K562 (cell line): ENCODE measurements around the gene LRMDA. TPM values are rescaled to one million over a fixed set of nuclear protein-coding genes. Genes with fewer than 3 reads are reported as not detected.

Source experiments
- ATAC-seq: fragments of 200-7000 bp; cut with Tn5 transposase; 3 replicates; pipeline ENCODE4 v1.9.1; 2020; ENCODE audit warnings: moderate library complexity
- BruUV-seq: library from RNA; stranded (reverse); fragments of 400-500 nt; replicated peaks from 2 replicates; lab custom pipeline; 2021; lab: Mats Ljungman, UMichigan
- CTCF ChIA-PET: fragments of 300-600 bp; formaldehyde crosslinking; extraction: SDS; loops from one replicate; lab custom pipeline; 2021; ENCODE audit warnings: low intra/inter-chr PET ratio; lab: Yijun Ruan, JAX
- POLR2A ChIA-PET: fragments of 300-600, 350-650 bp; sonication (Branson Sonifier 250); formaldehyde crosslinking; extraction: SDS; loops from one replicate; lab custom pipeline; 2021; ENCODE audit warnings: antibody characterized with exemption, inconsistent platforms; lab: Yijun Ruan, JAX
- DNase-seq, 4 experiments: peaks; one replicate each; pipeline versions ENCODE4 v3.0.0 to v3.0.0-alpha.2; 2011 to 2018; ENCODE audit warnings: low spot score in 3 of 4, mixed read lengths in 3 of 4; ENCODE audit errors: extremely low read depth in 1 of 4
- FAIRE-seq: peaks from 2 replicates; lab custom pipeline; 2011; peaks lifted over from hg19 to GRCh38; lab: Jason Lieb, UNC
- H2AFZ ChIP-seq: 2 replicates; pipeline ENCODE4 v1.6.0; 2011; ENCODE audit warnings: low read depth, low read length, control low read depth, inconsistent platforms
- H3K27ac ChIP-seq: fragments of 200-600 bp; 3 replicates; pipeline ENCODE4 v1.8.0; 2011; ENCODE audit warnings: low read depth, mild to moderate bottlenecking, control low read depth, inconsistent platforms, low read length, moderate library complexity, mixed read lengths; ENCODE audit errors: extremely low read depth
- H3K27me3 ChIP-seq, 2 experiments: fragments of 300-600 bp in 1 of 2; 2 replicates in 1 of 2; 3 replicates in 1 of 2; pipeline versions ENCODE4 v1.6.0 to v1.8.0; 2011; ENCODE audit warnings: inconsistent platforms in 2 of 2, low read length in 2 of 2, mild to moderate bottlenecking in 1 of 2, mixed read lengths in 1 of 2, moderate library complexity in 1 of 2; ENCODE audit not compliant: control insufficient read depth in 2 of 2, insufficient read depth in 2 of 2
- H3K36me3 ChIP-seq: fragments of 300-600 bp; 3 replicates; pipeline ENCODE4 v1.8.0; 2011; ENCODE audit warnings: mild to moderate bottlenecking, low read length, inconsistent platforms; ENCODE audit not compliant: control insufficient read depth, insufficient read depth
- H3K4me1 ChIP-seq, 2 experiments: fragments of 200-600 bp in 1 of 2; replicated peaks in 1 of 2; 2 replicates in 1 of 2; 3 replicates in 1 of 2; pipeline versions ENCODE4 v1.5.1 to v1.8.0; 2011; ENCODE audit warnings: inconsistent platforms in 2 of 2, low read length in 2 of 2, mild to moderate bottlenecking in 1 of 2, mixed read lengths in 1 of 2, moderate library complexity in 1 of 2; ENCODE audit not compliant: control insufficient read depth in 2 of 2, insufficient read depth in 2 of 2
- H3K4me2 ChIP-seq: 2 replicates; pipeline ENCODE4 v1.6.1; 2011; ENCODE audit warnings: low read length, control low read depth, inconsistent platforms, mixed read lengths; ENCODE audit not compliant: insufficient read depth
- H3K4me3 ChIP-seq: fragments of 200-600 bp; sonication (generic), shearing (Covaris generic); 2 replicates; pipeline ENCODE4 v1.5.1; 2016; ENCODE audit warnings: control low read depth, inconsistent platforms
- H3K79me2 ChIP-seq: fragments of 200-600 bp; 3 replicates; pipeline ENCODE4 v1.8.0; 2011; ENCODE audit warnings: low read length, inconsistent platforms; ENCODE audit not compliant: control insufficient read depth, insufficient read depth
- H3K9ac ChIP-seq, 2 experiments: 2 replicates each; pipeline versions ENCODE4 v1.6.0 to v1.6.1; 2011; ENCODE audit warnings: low read depth in 2 of 2, low read length in 2 of 2, control low read depth in 1 of 2, inconsistent platforms in 1 of 2, mild to moderate bottlenecking in 1 of 2, mixed read lengths in 1 of 2; ENCODE audit not compliant: insufficient read depth in 1 of 2
- H3K9me1 ChIP-seq: one replicate; pipeline ENCODE4 v1.6.0; 2011; ENCODE audit warnings: inconsistent platforms, mild to moderate bottlenecking, low read length, moderate library complexity; ENCODE audit not compliant: control insufficient read depth, insufficient read depth
- H3K9me3 ChIP-seq: replicated peaks from 2 replicates; pipeline ENCODE4 v1.5.1; 2011; ENCODE audit warnings: low read depth, low read length, inconsistent platforms; ENCODE audit not compliant: control insufficient read depth, insufficient read depth
- H4K20me1 ChIP-seq: replicated peaks from 2 replicates; pipeline ENCODE4 v1.6.1; 2011; ENCODE audit warnings: low read length, inconsistent platforms, mixed read lengths; ENCODE audit not compliant: control insufficient read depth, insufficient read depth
- CCAR2 ChIP-seq: fragments of 200-400 bp; formaldehyde crosslinking; IDR thresholded peaks from 2 replicates; pipeline ENCODE4 v1.6.1; 2017; ENCODE audit warnings: mild to moderate bottlenecking, low read depth, low read length
- CLOCK ChIP-seq: fragments of 250-450 bp; sonication (Bioruptor Pico); IDR thresholded peaks from 2 replicates; pipeline ENCODE4 v1.4.0; 2020; ENCODE audit warnings: mild to moderate bottlenecking, moderate library complexity, borderline replicate concordance
- E2F4 ChIP-seq: sonication (generic); formaldehyde crosslinking; IDR thresholded peaks from 2 replicates; pipeline ENCODE4 v1.8.0; 2022; ENCODE audit warnings: mild to moderate bottlenecking, low read depth, missing genetic modification reagents
- FOS ChIP-seq: IDR thresholded peaks from 3 replicates; pipeline ENCODE4 v1.6.1; 2011; ENCODE audit not compliant: insufficient read length; ENCODE audit errors: extremely low read depth
- KLF6 ChIP-seq: fragments of 250-450 bp; sonication (Bioruptor Pico); IDR thresholded peaks from 2 replicates; pipeline ENCODE4 v1.4.0; 2020; ENCODE audit warnings: mild to moderate bottlenecking, moderate library complexity, borderline replicate concordance
- LCOR ChIP-seq: sonication (generic); formaldehyde crosslinking; IDR thresholded peaks from 2 replicates; pipeline ENCODE4 v1.8.0; 2022; ENCODE audit warnings: mild to moderate bottlenecking, missing genetic modification reagents
- NCOA4 ChIP-seq: fragments of 450-650 bp; IDR thresholded peaks from 2 replicates; pipeline ENCODE4 v1.6.1; 2018; ENCODE audit warnings: mild to moderate bottlenecking; ENCODE audit not compliant: partially characterized antibody
- NR2C1 ChIP-seq, 2 experiments: fragments of 450-650 bp; IDR thresholded peaks; 2 replicates each; pipeline ENCODE4 v1.6.1; 2017; ENCODE audit warnings: mild to moderate bottlenecking in 2 of 2, antibody characterized with exemption in 1 of 2, inconsistent platforms in 1 of 2, missing compliant biosample characterization in 1 of 2, missing genetic modification characterization in 1 of 2
- POLR2A ChIP-seq: fragments of 450-650 bp; conservative IDR thresholded peaks from 2 replicates; pipeline ENCODE4 v1.6.1; 2016
- PURB ChIP-seq: sonication (generic); formaldehyde crosslinking; IDR thresholded peaks from 2 replicates; pipeline ENCODE4 v1.9.0; 2021; ENCODE audit warnings: low read depth, mild to moderate bottlenecking, missing genetic modification reagents
- TBP ChIP-seq: optimal IDR thresholded peaks from 2 replicates; pipeline ENCODE3; 2011; ENCODE audit warnings: low read depth, low read length, improper control_type of control experiment
- U2AF1 ChIP-seq: fragments of 200-400 bp; formaldehyde crosslinking; optimal IDR thresholded peaks from 2 replicates; pipeline ENCODE3; 2017; ENCODE audit warnings: mild to moderate bottlenecking, low read depth, low read length, moderate library complexity
- ZBTB26 ChIP-seq: fragments of 450-650 bp; formaldehyde crosslinking; IDR thresholded peaks from 2 replicates; pipeline ENCODE4 v1.4.0; 2022; ENCODE audit warnings: missing genetic modification characterization
- ZC3H11A ChIP-seq: IDR thresholded peaks from 2 replicates; pipeline ENCODE4 v1.6.1; 2012; ENCODE audit warnings: low read depth, low read length, improper control_type of control experiment
- ZNF133 ChIP-seq: fragments of 250-450 bp; sonication (Bioruptor Pico); IDR thresholded peaks from 2 replicates; pipeline ENCODE4 v1.4.0; 2020; ENCODE audit warnings: mild to moderate bottlenecking
- ZNF143 ChIP-seq: sonication (generic); formaldehyde crosslinking; IDR thresholded peaks from 2 replicates; pipeline ENCODE4 v1.9.0; 2022; ENCODE audit warnings: mild to moderate bottlenecking, missing genetic modification reagents
- ZNF184 ChIP-seq: sonication (generic); formaldehyde crosslinking; IDR thresholded peaks from 2 replicates; pipeline ENCODE4 v1.5.0; 2020; ENCODE audit warnings: missing genetic modification reagents
- ZNF197 ChIP-seq: fragments of 200-800 bp; sonication (Bioruptor generic); IDR thresholded peaks from 2 replicates; pipeline ENCODE4 v1.6.1; 2016; ENCODE audit warnings: low read depth, missing genetic modification characterization, missing compliant biosample characterization
- WGBS: fragments of 100-300 bp; shearing (Covaris generic); methylation state at CpG from one replicate; pipeline ENCODE4 v1.1.6; 2016; ENCODE audit warnings: low coverage, mixed read lengths; ENCODE audit not compliant: insufficient coverage; ENCODE audit errors: missing lambda C conversion rate; 5-methylcytosine and 5-hydroxymethylcytosine counted together
- in situ Hi-C: fragments of 300-500 bp; cut with MboI; formaldehyde crosslinking; loops from 4 replicates; pipeline ENCODE4 v1.15.0; 2018; ENCODE audit warnings: inconsistent platforms, mixed read lengths
- intact Hi-C: fragments of 100-400 bp; cut with micrococcal nuclease; formaldehyde crosslinking; loops from 2 replicates; pipeline ENCODE4 v1.14.2; 2022
- polyA plus RNA-seq, 8 experiments: library from polyadenylated mRNA; depleted of rRNA in 4 of 8; stranded (reverse) in 5 of 8; unstranded in 3 of 8; fragments of >200 nt; fragmentation: Nextera tagmentation in 2 of 8; fragmentation: Illumina TruSeq in 1 of 8; extraction: Ambion mirVana in 2 of 8; extraction: Trizol in 1 of 8; gene quantifications; 2 replicates each; pipeline versions ENCODE4 v1.2.1 to v1.2.3, GENCODE V29; 2011 to 2014; ENCODE audit warnings: inconsistent platforms in 1 of 8, missing spikeins in 1 of 8
- total RNA-seq, 7 experiments: library from RNA; depleted of rRNA in 6 of 7; stranded (reverse); fragments of >200 nt in 6 of 7; fragmentation: Illumina TruSeq in 2 of 7; extraction: Trizol in 2 of 7; gene quantifications; 2 replicates each; pipeline versions ENCODE4 v1.2.1 to v1.2.3, GENCODE V29; 2011 to 2021; ENCODE audit warnings: low replicate concordance in 1 of 7

Gene LRMDA
- total and polyA plus RNA-seq, 9 of the 15 experiments (the other 6 are each of a cell fraction or from before 2014, with no cell fraction given), result 0.25 TPM; not detected in 8

- BruUV-seq, result no TSS peak
- H4K20me1 ChIP-seq, result no peaks in the 10 kb centered on the region
- CTCF ChIA-PET, result no interaction called here
- no peak overlapping the region for H3K27ac ChIP-seq
- ATAC-seq (no peak), DNase-seq (no peak), FAIRE-seq (no peak)
- WGBS, result 0% methylated on average over 5 of the region's 5 CpGs
- intact Hi-C loops, result no loop called here
- POLR2A ChIA-PET, result no interaction called here
- no peaks in the 10 kb centered on the region for H3K36me3 ChIP-seq
- TF ChIP-seq CLOCK (CRISPR knock-in tag) (no peak), ZNF184 (no peak), ZNF133 (no peak), POLR2A (no peak), ZBTB26 (CRISPR knock-in tag) (no peak), E2F4 (CRISPR knock-in tag) (no peak), FOS (no peak), ZNF143 (no peak), U2AF1 (no peak), LCOR (CRISPR knock-in tag) (no peak), TBP (no peak), KLF6 (CRISPR knock-in tag) (no peak), NR2C1 (IDR thresholded peaks at IDR 0.05) (no peak), NR2C1 (tag; IDR thresholded peaks at IDR 0.05) (no peak), NCOA4 (no peak), PURB (no peak), ZNF197 (CRISPR knock-in tag) (no peak), ZC3H11A (no peak), CCAR2 (no peak)
- H3K4me1 ChIP-seq, result no peaks in the 10 kb centered on the region
- H3K4me3 ChIP-seq, result no peak overlapping the region
- H3K9ac ChIP-seq, result no peak overlapping the region
- H3K9me3 ChIP-seq, result no peaks in the 10 kb centered on the region; the same call in 1 of the 2 replicates
- no peaks in the 10 kb centered on the region for H3K79me2 ChIP-seq
- no peak overlapping the region for H2AFZ ChIP-seq
- no peak overlapping the region for H3K4me2 ChIP-seq
- no peaks in the 10 kb centered on the region for H3K27me3 ChIP-seq
- H3K9me1 ChIP-seq, result no peaks in the 10 kb centered on the region
- in situ Hi-C loops, result no loop called here
These were observed 1010.7 kb downstream of the LRMDA start for GRCh38 chr10:76442113-76442512.
